GM23338 (cell line): ENCODE data around the gene ISG20.

ENCODE experiments used
- CREB1 ChIP-seq: fragments of 250-450 bp; sonication (Bioruptor Pico); IDR thresholded peaks from 2 replicates; pipeline ENCODE4 v1.5.0; 2020; ENCODE audit warnings: low read depth, mild to moderate bottlenecking, moderate library complexity
- EZH2 ChIP-seq: fragments of 200-600 bp; sonication (generic); IDR thresholded peaks from one replicate; pipeline ENCODE4 v1.8.0; 2017; ENCODE audit warnings: antibody characterized with exemption, mild to moderate bottlenecking, low read depth; ENCODE audit not compliant: unreplicated experiment
- EZH2phosphoT487 ChIP-seq: fragments of 200-600 bp; sonication (generic); IDR thresholded peaks from one replicate; pipeline ENCODE4 v1.8.1; 2018; ENCODE audit warnings: antibody characterized with exemption; ENCODE audit not compliant: unreplicated experiment
- JUNB ChIP-seq: IDR thresholded peaks from one replicate; pipeline ENCODE4 v1.6.1; 2016; ENCODE audit warnings: antibody characterized with exemption; ENCODE audit not compliant: unreplicated experiment
- POLR2AphosphoS5 ChIP-seq: IDR thresholded peaks from 2 replicates; pipeline ENCODE4 v1.6.1; 2016; ENCODE audit warnings: antibody characterized with exemption, low read depth
- STAT1 ChIP-seq: IDR thresholded peaks from one replicate; pipeline ENCODE4 v1.6.1; 2016; ENCODE audit warnings: antibody characterized with exemption; ENCODE audit not compliant: unreplicated experiment
- ZNF114 ChIP-seq: fragments of 250-450 bp; sonication (Bioruptor Pico); IDR thresholded peaks from 2 replicates; pipeline ENCODE4 v1.5.0; 2020; ENCODE audit warnings: mild to moderate bottlenecking, moderate library complexity
- ZNF331 ChIP-seq: fragments of 250-450 bp; sonication (Bioruptor Pico); IDR thresholded peaks from 2 replicates; pipeline ENCODE4 v1.5.0; 2020; ENCODE audit warnings: low read depth, mild to moderate bottlenecking, moderate library complexity
- TF ChIP-seq, protein P1 (sequence below), 2 experiments: fragments of 200-600 bp in 1 of 2; sonication (generic) in 1 of 2; conservative IDR thresholded peaks; 2 replicates each; pipeline versions ENCODE4 v1.5.1 to v1.6.1; 2016 to 2017; ENCODE audit warnings: antibody characterized with exemption in 2 of 2, low read depth in 2 of 2, mild to moderate bottlenecking in 2 of 2, moderate library complexity in 1 of 2
- TF ChIP-seq, protein P2 (sequence below): IDR thresholded peaks from 2 replicates; pipeline ENCODE4 v1.6.1; 2016; ENCODE audit warnings: antibody characterized with exemption
- TF ChIP-seq, protein P3 (sequence below): IDR thresholded peaks from one replicate; pipeline ENCODE4 v1.6.1; 2018; ENCODE audit warnings: antibody characterized with exemption; ENCODE audit not compliant: unreplicated experiment

DNA sequence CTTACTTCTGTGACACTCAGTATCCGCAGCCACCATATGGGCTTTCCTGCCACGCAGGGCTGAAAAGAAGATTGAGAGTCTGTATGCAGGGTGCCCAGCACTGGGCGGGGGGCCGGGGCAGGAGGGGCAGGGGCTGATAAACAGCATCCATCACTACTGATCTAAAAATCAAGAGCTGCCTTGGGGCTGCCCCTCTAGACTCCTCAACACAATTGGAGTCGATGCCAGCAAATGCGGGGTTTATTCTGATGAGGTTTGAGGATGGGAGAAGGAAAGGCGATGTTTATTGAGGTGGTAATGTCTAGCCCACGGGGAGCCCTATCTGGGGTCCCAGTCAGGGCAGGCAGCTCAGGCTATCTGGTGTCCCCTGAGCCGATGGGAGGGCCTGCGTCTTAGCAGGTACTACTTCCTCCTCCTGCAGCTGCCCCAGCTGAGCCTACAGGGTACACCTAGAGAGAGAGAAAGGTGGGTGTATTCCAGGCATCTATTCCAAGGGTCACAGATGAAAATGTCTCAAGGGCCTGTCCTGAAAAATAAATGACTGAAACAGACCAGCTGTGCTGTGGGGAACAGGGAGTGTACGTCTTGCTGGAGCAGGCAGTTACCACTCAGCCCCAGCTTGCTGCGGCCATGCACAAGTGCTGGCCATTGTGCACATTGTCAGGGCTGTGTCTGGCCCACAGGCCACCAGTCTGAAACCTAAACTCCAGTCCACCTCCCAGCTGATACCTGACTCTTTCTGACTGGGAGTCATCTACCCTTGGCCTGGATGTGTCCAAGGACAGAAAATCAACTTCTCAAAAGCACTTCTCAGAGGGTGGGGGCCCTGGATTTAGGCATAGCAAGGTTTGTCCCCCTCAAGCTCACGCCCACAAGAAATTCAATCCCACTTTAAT is 19.5 kb downstream of the ISG20 start:
- TF ChIP-seq, protein P1, sequence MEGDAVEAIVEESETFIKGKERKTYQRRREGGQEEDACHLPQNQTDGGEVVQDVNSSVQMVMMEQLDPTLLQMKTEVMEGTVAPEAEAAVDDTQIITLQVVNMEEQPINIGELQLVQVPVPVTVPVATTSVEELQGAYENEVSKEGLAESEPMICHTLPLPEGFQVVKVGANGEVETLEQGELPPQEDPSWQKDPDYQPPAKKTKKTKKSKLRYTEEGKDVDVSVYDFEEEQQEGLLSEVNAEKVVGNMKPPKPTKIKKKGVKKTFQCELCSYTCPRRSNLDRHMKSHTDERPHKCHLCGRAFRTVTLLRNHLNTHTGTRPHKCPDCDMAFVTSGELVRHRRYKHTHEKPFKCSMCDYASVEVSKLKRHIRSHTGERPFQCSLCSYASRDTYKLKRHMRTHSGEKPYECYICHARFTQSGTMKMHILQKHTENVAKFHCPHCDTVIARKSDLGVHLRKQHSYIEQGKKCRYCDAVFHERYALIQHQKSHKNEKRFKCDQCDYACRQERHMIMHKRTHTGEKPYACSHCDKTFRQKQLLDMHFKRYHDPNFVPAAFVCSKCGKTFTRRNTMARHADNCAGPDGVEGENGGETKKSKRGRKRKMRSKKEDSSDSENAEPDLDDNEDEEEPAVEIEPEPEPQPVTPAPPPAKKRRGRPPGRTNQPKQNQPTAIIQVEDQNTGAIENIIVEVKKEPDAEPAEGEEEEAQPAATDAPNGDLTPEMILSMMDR (conservative IDR thresholded peaks at IDR 0.05; ENCODE audit: low read depth in 2 of 2) = no peak
- TF ChIP-seq, protein P2, sequence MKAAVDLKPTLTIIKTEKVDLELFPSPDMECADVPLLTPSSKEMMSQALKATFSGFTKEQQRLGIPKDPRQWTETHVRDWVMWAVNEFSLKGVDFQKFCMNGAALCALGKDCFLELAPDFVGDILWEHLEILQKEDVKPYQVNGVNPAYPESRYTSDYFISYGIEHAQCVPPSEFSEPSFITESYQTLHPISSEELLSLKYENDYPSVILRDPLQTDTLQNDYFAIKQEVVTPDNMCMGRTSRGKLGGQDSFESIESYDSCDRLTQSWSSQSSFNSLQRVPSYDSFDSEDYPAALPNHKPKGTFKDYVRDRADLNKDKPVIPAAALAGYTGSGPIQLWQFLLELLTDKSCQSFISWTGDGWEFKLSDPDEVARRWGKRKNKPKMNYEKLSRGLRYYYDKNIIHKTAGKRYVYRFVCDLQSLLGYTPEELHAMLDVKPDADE = no peak
- TF ChIP-seq ZNF331 (no peak), POLR2AphosphoS5 (no peak), EZH2 (no peak), EZH2phosphoT487 (no peak), JUNB (no peak), CREB1 (CRISPR knock-in tag) (no peak), STAT1 (no peak), ZNF114 (CRISPR knock-in tag) (no peak)
- TF ChIP-seq, protein P3, sequence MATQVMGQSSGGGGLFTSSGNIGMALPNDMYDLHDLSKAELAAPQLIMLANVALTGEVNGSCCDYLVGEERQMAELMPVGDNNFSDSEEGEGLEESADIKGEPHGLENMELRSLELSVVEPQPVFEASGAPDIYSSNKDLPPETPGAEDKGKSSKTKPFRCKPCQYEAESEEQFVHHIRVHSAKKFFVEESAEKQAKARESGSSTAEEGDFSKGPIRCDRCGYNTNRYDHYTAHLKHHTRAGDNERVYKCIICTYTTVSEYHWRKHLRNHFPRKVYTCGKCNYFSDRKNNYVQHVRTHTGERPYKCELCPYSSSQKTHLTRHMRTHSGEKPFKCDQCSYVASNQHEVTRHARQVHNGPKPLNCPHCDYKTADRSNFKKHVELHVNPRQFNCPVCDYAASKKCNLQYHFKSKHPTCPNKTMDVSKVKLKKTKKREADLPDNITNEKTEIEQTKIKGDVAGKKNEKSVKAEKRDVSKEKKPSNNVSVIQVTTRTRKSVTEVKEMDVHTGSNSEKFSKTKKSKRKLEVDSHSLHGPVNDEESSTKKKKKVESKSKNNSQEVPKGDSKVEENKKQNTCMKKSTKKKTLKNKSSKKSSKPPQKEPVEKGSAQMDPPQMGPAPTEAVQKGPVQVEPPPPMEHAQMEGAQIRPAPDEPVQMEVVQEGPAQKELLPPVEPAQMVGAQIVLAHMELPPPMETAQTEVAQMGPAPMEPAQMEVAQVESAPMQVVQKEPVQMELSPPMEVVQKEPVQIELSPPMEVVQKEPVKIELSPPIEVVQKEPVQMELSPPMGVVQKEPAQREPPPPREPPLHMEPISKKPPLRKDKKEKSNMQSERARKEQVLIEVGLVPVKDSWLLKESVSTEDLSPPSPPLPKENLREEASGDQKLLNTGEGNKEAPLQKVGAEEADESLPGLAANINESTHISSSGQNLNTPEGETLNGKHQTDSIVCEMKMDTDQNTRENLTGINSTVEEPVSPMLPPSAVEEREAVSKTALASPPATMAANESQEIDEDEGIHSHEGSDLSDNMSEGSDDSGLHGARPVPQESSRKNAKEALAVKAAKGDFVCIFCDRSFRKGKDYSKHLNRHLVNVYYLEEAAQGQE = no peak
